Panc1 (cell line): Measurements from ENCODE around the gene MYO1H. TPM values are rescaled to one million over a fixed set of nuclear protein-coding genes. Genes with fewer than 3 reads are reported as not detected.
A peak's percentile ranks its signal among the peaks of the same experiment; 100 is the strongest.
"Not testable (repeated sequence)": the region's sequence is repeated elsewhere in the genome, so short reads cannot be mapped to it uniquely, and the experiment has no call there.

ENCODE experiments used
- ATAC-seq: fragments of 200-7000 bp; cut with Tn5 transposase; 2 replicates; pipeline ENCODE4 v1.9.1; 2020; ENCODE audit warnings: mild to moderate bottlenecking, moderate library complexity
- BruUV-seq: library from RNA; stranded (reverse); fragments of 400-500 nt; replicated peaks from 2 replicates; lab custom pipeline; 2021; lab: Mats Ljungman, UMichigan
- CTCF ChIA-PET: fragments of 300-600 bp; sonication (Branson Sonifier 250); formaldehyde crosslinking; loops from one replicate; lab custom pipeline; 2022; ENCODE audit warnings: antibody characterized with exemption; lab: Charles Lee
- POLR2A ChIA-PET: fragments of 300-600 bp; sonication (Branson Sonifier 250); formaldehyde crosslinking; loops from one replicate; lab custom pipeline; 2022; ENCODE audit warnings: antibody characterized with exemption; lab: Charles Lee
- DNase-seq: peaks from one replicate; pipeline ENCODE4 v3.0.0-alpha.2; 2010; ENCODE audit warnings: low read depth, low spot score
- H3K27ac ChIP-seq: 2 replicates; pipeline ENCODE4 v1.5.1; 2011; ENCODE audit warnings: mild to moderate bottlenecking, low read length, inconsistent platforms
- H3K27me3 ChIP-seq: fragments of 200-500 bp; sonication (Bioruptor generic); 2 replicates; pipeline ENCODE4 v1.6.0; 2014; ENCODE audit warnings: low read length, inconsistent platforms; ENCODE audit not compliant: control insufficient read depth, insufficient read depth
- H3K36me3 ChIP-seq: fragments of 200-500 bp; sonication (Bioruptor generic); 2 replicates; pipeline ENCODE4 v1.5.1; 2014; ENCODE audit warnings: inconsistent platforms, mild to moderate bottlenecking, low read length, moderate library complexity; ENCODE audit not compliant: control insufficient read depth, insufficient read depth
- H3K4me1 ChIP-seq: 2 replicates; pipeline ENCODE4 v1.5.1; 2011; ENCODE audit warnings: inconsistent platforms, mild to moderate bottlenecking, low read length, moderate library complexity; ENCODE audit not compliant: control insufficient read depth, insufficient read depth
- H3K4me3 ChIP-seq, 2 experiments: 2 replicates each; pipeline ENCODE4 v1.5.1; 2011 to 2012; ENCODE audit warnings: low read depth in 2 of 2, low read length in 2 of 2, mild to moderate bottlenecking in 2 of 2, inconsistent platforms in 1 of 2, moderate library complexity in 1 of 2
- H3K9me3 ChIP-seq: fragments of 200-500 bp; sonication (Bioruptor generic); 2 replicates; pipeline ENCODE4 v1.5.1; 2014; ENCODE audit warnings: low read depth, mild to moderate bottlenecking, inconsistent platforms, low read length, moderate library complexity; ENCODE audit not compliant: control insufficient read depth, insufficient read depth
- POLR2AphosphoS5 ChIP-seq: IDR thresholded peaks from 2 replicates; pipeline ENCODE4 v1.6.1; 2012; ENCODE audit warnings: mild to moderate bottlenecking, low read depth, low read length, moderate library complexity
- SIN3A ChIP-seq: IDR thresholded peaks from 2 replicates; pipeline ENCODE4 v1.6.1; 2012; ENCODE audit warnings: low read depth, mild to moderate bottlenecking, low read length, moderate library complexity, borderline replicate concordance; ENCODE audit not compliant: insufficient read depth
- TCF7L2 ChIP-seq: IDR thresholded peaks from 2 replicates; pipeline ENCODE4 v1.6.1; 2011; ENCODE audit warnings: mild to moderate bottlenecking, low read depth, low read length, inconsistent platforms
- in situ Hi-C: cut with HindIII; loops from 2 replicates; pipeline ENCODE4 v1.10.0; 2016; ENCODE audit warnings: low sequenced_read_pairs, low pct_unique_long_range_greater_than_20kb
- intact Hi-C: fragments of 100-400 bp; cut with micrococcal nuclease; formaldehyde crosslinking; loops from one replicate; pipeline ENCODE4 v1.10.0; 2022; ENCODE audit not compliant: unreplicated experiment
- total RNA-seq: library from RNA; stranded (reverse); gene quantifications from one replicate; pipeline ENCODE4 v1.2.1, GENCODE V29; 2021; ENCODE audit not compliant: unreplicated experiment
- TF ChIP-seq, protein P1 (sequence below), 2 experiments: IDR thresholded peaks; 2 replicates each; pipeline ENCODE4 v1.6.1; 2011 to 2012; ENCODE audit warnings: low read depth in 2 of 2, control low read depth in 1 of 2, low read length in 1 of 2, mild to moderate bottlenecking in 1 of 2, moderate library complexity in 1 of 2; ENCODE audit not compliant: insufficient read depth in 1 of 2
- TF ChIP-seq, protein P2 (sequence below): fragments of 450-650 bp; IDR thresholded peaks from 2 replicates; pipeline ENCODE4 v1.5.1; 2017; ENCODE audit warnings: mild to moderate bottlenecking

The MYO1H gene
- total RNA-seq, 1 experiment from 2014 or later, result not detected

DNA sequence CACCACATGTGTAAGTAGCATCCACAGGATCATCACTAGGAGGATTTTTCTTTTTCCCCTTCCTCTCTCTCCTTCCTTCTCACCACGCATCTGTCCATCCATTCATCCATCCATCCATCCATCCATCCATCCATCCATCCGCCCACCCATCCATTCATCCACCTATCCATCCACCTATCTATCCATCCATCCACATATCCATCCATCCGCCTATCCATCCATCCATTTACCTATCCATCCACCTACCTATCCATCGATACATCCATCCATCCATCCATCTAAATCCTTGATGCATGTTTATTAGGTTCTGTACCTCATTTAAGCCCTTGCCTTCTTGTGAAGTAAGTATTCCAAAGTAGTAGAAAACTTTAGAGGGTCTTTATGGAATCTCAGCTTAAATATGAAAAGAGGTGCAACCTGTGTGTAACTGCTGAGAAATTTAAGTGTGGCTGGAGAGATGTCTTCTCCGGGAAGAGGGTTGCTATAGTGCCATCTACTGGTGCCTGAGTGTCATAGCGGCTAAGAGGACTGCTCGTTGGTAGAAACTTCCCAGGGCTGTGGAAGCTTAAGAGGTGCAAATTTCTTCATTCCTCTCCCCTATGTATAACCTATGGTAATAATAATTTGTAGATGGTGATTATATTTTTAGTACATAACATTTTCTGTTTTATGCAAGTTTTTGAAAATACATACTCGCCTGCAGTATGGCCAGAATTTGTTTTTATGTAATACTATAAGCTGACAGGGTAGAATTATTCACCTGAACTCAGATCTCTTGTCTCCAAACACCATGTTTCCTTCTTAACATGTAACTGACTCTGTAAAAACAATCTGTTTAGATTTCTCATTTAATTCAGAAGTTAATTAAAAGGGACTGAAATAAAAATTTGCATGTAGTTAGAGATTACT, 46.0 kb downstream of the MYO1H start:
- no peaks in the 10 kb centered on the region for H3K36me3 ChIP-seq
- intact Hi-C loops, result no loop called here
- in situ Hi-C loops, result no loop called here

DNA sequence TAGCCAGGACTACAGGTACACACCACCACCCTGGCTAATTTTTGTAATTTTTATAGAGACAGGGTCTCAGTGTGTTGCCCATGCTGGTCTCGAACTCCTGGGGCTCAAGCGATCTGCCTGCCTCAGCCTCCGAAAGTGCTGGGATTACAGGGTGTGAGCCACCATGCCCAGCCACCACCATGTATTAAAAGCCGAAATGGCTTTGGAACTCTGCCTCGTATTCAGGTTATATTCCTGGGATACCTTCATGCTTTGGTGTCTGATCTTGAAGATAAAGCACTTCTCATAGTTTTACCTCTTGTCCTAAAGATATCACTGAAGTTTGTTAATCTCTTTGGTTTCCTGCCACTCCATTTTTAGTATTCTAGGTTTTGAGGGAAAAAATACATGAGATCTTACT, 47.2 kb downstream of the MYO1H start:
- no peak for ATAC-seq
- no peak overlapping the region for H3K27ac ChIP-seq
- TF ChIP-seq TCF7L2 (no peak), POLR2AphosphoS5 (no peak), SIN3A (no peak)
- TF ChIP-seq, protein P1, sequence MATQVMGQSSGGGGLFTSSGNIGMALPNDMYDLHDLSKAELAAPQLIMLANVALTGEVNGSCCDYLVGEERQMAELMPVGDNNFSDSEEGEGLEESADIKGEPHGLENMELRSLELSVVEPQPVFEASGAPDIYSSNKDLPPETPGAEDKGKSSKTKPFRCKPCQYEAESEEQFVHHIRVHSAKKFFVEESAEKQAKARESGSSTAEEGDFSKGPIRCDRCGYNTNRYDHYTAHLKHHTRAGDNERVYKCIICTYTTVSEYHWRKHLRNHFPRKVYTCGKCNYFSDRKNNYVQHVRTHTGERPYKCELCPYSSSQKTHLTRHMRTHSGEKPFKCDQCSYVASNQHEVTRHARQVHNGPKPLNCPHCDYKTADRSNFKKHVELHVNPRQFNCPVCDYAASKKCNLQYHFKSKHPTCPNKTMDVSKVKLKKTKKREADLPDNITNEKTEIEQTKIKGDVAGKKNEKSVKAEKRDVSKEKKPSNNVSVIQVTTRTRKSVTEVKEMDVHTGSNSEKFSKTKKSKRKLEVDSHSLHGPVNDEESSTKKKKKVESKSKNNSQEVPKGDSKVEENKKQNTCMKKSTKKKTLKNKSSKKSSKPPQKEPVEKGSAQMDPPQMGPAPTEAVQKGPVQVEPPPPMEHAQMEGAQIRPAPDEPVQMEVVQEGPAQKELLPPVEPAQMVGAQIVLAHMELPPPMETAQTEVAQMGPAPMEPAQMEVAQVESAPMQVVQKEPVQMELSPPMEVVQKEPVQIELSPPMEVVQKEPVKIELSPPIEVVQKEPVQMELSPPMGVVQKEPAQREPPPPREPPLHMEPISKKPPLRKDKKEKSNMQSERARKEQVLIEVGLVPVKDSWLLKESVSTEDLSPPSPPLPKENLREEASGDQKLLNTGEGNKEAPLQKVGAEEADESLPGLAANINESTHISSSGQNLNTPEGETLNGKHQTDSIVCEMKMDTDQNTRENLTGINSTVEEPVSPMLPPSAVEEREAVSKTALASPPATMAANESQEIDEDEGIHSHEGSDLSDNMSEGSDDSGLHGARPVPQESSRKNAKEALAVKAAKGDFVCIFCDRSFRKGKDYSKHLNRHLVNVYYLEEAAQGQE (IDR thresholded peaks at IDR 0.05; ENCODE audit: insufficient read depth in 1 of 2, low read depth in 2 of 2, low read length in 1 of 2), result no peak
- TF ChIP-seq, protein P2, sequence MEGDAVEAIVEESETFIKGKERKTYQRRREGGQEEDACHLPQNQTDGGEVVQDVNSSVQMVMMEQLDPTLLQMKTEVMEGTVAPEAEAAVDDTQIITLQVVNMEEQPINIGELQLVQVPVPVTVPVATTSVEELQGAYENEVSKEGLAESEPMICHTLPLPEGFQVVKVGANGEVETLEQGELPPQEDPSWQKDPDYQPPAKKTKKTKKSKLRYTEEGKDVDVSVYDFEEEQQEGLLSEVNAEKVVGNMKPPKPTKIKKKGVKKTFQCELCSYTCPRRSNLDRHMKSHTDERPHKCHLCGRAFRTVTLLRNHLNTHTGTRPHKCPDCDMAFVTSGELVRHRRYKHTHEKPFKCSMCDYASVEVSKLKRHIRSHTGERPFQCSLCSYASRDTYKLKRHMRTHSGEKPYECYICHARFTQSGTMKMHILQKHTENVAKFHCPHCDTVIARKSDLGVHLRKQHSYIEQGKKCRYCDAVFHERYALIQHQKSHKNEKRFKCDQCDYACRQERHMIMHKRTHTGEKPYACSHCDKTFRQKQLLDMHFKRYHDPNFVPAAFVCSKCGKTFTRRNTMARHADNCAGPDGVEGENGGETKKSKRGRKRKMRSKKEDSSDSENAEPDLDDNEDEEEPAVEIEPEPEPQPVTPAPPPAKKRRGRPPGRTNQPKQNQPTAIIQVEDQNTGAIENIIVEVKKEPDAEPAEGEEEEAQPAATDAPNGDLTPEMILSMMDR, result no peak
- intact Hi-C loops, result no loop called here
- ChIA-PET CTCF (interaction anchor here (0.6 to 1.6 kb wide), 2 partner anchors 33 to 367 kb away, joined by 7 read pairs; no protein-coding TSS in a partner anchor), POLR2A (no interaction called here)
- H3K9me3 ChIP-seq, result no peaks in the 10 kb centered on the region
- H3K27me3 ChIP-seq, result no peaks in the 10 kb centered on the region; the same call in 1 of the 2 replicates
- no peaks in the 10 kb centered on the region for H3K36me3 ChIP-seq
- no peak for DNase-seq
- in situ Hi-C loops, result no loop called here
- BruUV-seq, result no TSS peak
- H3K4me3 ChIP-seq, result no peak overlapping the region
- H3K4me1 ChIP-seq, result no peaks in the 10 kb centered on the region

More for the DNA sequence above, 46.0 kb downstream of the MYO1H start:
- POLR2A ChIA-PET, result no interaction called here
- CTCF ChIA-PET, result interaction anchor here (0.5 to 1.6 kb wide), 5 partner anchors 34 to 724 kb away, joined by 4 to 12 read pairs (median 6); no protein-coding TSS in a partner anchor
- Histone ChIP-seq H3K27me3 (no peaks in the 10 kb centered on the region; the same call in 1 of the 2 replicates), H3K4me3 (no peak overlapping the region), H3K9me3 (no peaks in the 10 kb centered on the region), H3K27ac (no peak overlapping the region), H3K4me1 (no peaks in the 10 kb centered on the region)
- no TSS peak for BruUV-seq
- peak; percentile 82 for ATAC-seq
- TF ChIP-seq, protein P2, result peak; percentile 95
- TF ChIP-seq POLR2AphosphoS5, result no peak
- peak; percentile 53 for DNase-seq

DNA sequence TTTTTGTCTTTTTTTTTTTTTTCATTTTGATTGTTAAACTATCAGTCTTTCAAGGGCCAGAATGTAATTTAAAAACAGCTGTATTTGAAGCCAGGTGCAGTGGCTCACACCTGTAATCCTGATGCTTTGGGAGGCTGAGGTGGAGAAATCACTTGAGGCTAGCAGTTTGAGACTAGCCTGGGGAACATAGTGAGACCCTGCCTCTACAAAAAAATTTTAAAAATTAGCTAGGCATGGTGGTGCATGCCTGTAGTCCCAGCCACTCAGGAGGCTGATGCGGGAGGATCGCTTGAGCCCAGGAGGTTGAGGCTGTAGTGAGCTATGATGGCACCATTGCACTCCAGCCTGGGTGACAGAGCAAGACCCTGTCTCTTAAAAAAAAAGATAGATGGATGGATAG, 57.1 kb downstream of the MYO1H start:
- intact Hi-C loops, H3K4me1 ChIP-seq, ATAC-seq, CTCF ChIA-PET, BruUV-seq, DNase-seq, H3K9me3 ChIP-seq, H3K27ac ChIP-seq, POLR2A ChIA-PET, in situ Hi-C loops, H3K36me3 ChIP-seq, H3K4me3 ChIP-seq: not testable (repeated sequence)
- H3K27me3 ChIP-seq, result peaks cover 28% of the 10 kb centered on the region

DNA sequence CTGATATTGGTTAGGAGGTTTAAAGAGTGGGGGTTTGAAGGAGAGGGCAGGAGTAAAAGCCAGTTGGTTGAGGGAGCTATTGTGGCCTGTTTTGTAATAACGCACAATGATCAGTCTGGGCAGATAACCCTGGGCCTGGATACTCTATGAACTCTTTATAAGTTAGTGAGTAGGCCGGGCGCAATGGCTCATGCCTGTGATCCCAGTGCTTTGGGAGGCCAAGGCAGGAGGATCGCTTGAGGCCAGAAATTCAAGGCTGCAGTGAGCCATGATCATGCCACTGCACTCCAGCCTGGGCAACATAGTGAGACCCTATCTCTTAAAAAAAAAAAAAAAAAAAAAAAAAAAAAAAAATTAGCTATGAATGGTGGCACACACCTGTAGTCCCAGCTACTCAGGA, 58.4 kb downstream of the MYO1H start:
- DNase-seq, POLR2A ChIA-PET, H3K4me3 ChIP-seq, H3K9me3 ChIP-seq, BruUV-seq, intact Hi-C loops, H3K27ac ChIP-seq, H3K36me3 ChIP-seq, H3K4me1 ChIP-seq, CTCF ChIA-PET, in situ Hi-C loops, ATAC-seq: not testable (repeated sequence)
- H3K27me3 ChIP-seq, result peaks cover 18% of the 10 kb centered on the region; the same call in 1 of the 2 replicates
